WTC11 (cell line): ENCODE results near the gene SAYSD1. TPM values are rescaled to one million over a fixed set of nuclear protein-coding genes. Genes with fewer than 3 reads are reported as not detected.

Experiments
- ATAC-seq: fragments of 200-7000 bp; cut with Tn5 transposase; 2 replicates; pipeline ENCODE4 v1.10.0; 2021; ENCODE audit warnings: mild to moderate bottlenecking, moderate library complexity
- CTCF ChIA-PET: fragments of 300-600 bp; sonication (Branson Sonifier 250); formaldehyde crosslinking; loops from one replicate; lab custom pipeline; 2021; ENCODE audit warnings: antibody characterized with exemption; lab: Charles Lee
- POLR2A ChIA-PET: fragments of 350-600 bp; sonication (Branson Sonifier 250); formaldehyde crosslinking; loops from one replicate; lab custom pipeline; 2021; ENCODE audit warnings: antibody characterized with exemption; lab: Charles Lee
- DNase-seq: peaks from one replicate; pipeline ENCODE4 v3.0.0; 2021; ENCODE audit warnings: low spot score
- H3K27ac Mint-ChIP-seq: 2 replicates; pipeline ENCODE4 v1.8.0; 2021; ENCODE audit warnings: mixed read lengths
- H3K27me3 Mint-ChIP-seq: 2 replicates; pipeline ENCODE4 v1.8.0; 2021; ENCODE audit warnings: low read depth, mild to moderate bottlenecking, moderate library complexity, mixed read lengths
- H3K36me3 Mint-ChIP-seq: 2 replicates; pipeline ENCODE4 v1.8.0; 2021; ENCODE audit warnings: mixed read lengths
- H3K4me1 Mint-ChIP-seq: 2 replicates; pipeline ENCODE4 v1.8.0; 2022; ENCODE audit warnings: mixed read lengths
- H3K4me3 Mint-ChIP-seq: 2 replicates; pipeline ENCODE4 v1.8.0; 2021; ENCODE audit warnings: mild to moderate bottlenecking, moderate library complexity, mixed read lengths
- H3K9me3 Mint-ChIP-seq: 2 replicates; pipeline ENCODE4 v1.8.0; 2021; ENCODE audit warnings: mixed read lengths
- AFF4 ChIP-seq: sonication (generic); formaldehyde crosslinking; IDR thresholded peaks from 2 replicates; pipeline ENCODE4 v1.8.1; 2023; ENCODE audit warnings: mild to moderate bottlenecking, missing genetic modification reagents, borderline replicate concordance
- E2F1 ChIP-seq: sonication (generic); formaldehyde crosslinking; IDR thresholded peaks from 2 replicates; pipeline ENCODE4 v1.8.0; 2022; ENCODE audit warnings: mild to moderate bottlenecking, missing genetic modification reagents
- E2F5 ChIP-seq: sonication (generic); formaldehyde crosslinking; IDR thresholded peaks from 2 replicates; pipeline ENCODE4 v1.8.1; 2022; ENCODE audit warnings: mild to moderate bottlenecking, moderate library complexity, missing genetic modification reagents
- GRHL2 ChIP-seq: fragments of 250-450 bp; sonication (Bioruptor Pico); IDR thresholded peaks from 2 replicates; pipeline ENCODE4 v1.8.0; 2022; ENCODE audit warnings: mild to moderate bottlenecking, moderate library complexity; ENCODE audit not compliant: insufficient replicate concordance, severe bottlenecking
- HMGA2 ChIP-seq: fragments of 250-450 bp; sonication (Bioruptor Pico); IDR thresholded peaks from 2 replicates; pipeline ENCODE4 v1.4.0; 2021; ENCODE audit warnings: mild to moderate bottlenecking, moderate library complexity
- PREB ChIP-seq: sonication (generic); formaldehyde crosslinking; IDR thresholded peaks from 2 replicates; pipeline ENCODE4 v1.8.1; 2022; ENCODE audit warnings: mild to moderate bottlenecking, missing genetic modification reagents, moderate library complexity, borderline replicate concordance
- USF2 ChIP-seq: sonication (generic); formaldehyde crosslinking; IDR thresholded peaks from 2 replicates; pipeline ENCODE4 v1.8.1; 2023; ENCODE audit warnings: mild to moderate bottlenecking, missing genetic modification reagents, moderate library complexity
- ZMAT4 ChIP-seq: fragments of 250-450 bp; sonication (Bioruptor Pico); IDR thresholded peaks from 2 replicates; pipeline ENCODE4 v1.9.0; 2021; ENCODE audit warnings: mild to moderate bottlenecking
- ZNF281 ChIP-seq: sonication (generic); formaldehyde crosslinking; IDR thresholded peaks from 2 replicates; pipeline ENCODE4 v1.8.0; 2023; ENCODE audit warnings: mild to moderate bottlenecking, missing genetic modification reagents
- ZNF396 ChIP-seq: fragments of 250-450 bp; sonication (Bioruptor Pico); IDR thresholded peaks from 2 replicates; pipeline ENCODE4 v1.8.0; 2021; ENCODE audit warnings: mild to moderate bottlenecking, moderate library complexity, borderline replicate concordance
- ZNF512 ChIP-seq: sonication (generic); formaldehyde crosslinking; IDR thresholded peaks from 2 replicates; pipeline ENCODE4 v1.8.1; 2022; ENCODE audit warnings: missing genetic modification reagents, borderline replicate concordance
- total RNA-seq: library from RNA; stranded (reverse); gene quantifications from 3 replicates; pipeline ENCODE4 v1.2.3, GENCODE V29; 2021

SAYSD1 gene
- total RNA-seq, 1 experiment from 2014 or later = 7.4 TPM

GRCh38 chr6:39154705-39155104, 39.7 kb upstream of the SAYSD1 start:
- H3K4me3 Mint-ChIP-seq = no peak overlapping the region
- CTCF ChIA-PET = no interaction called here
- peaks cover 6% of the 10 kb centered on the region for H3K4me1 Mint-ChIP-seq
- H3K9me3 Mint-ChIP-seq = peaks cover 4% of the 10 kb centered on the region
- H3K27ac Mint-ChIP-seq = no peak overlapping the region
- H3K27me3 Mint-ChIP-seq = no peaks in the 10 kb centered on the region; the same call in 1 of the 2 replicates
- TF ChIP-seq ZNF396 (no peak), E2F5 (no peak), ZNF512 (CRISPR knock-in tag) (no peak), ZMAT4 (CRISPR knock-in tag) (no peak), GRHL2 (no peak), USF2 (CRISPR knock-in tag) (no peak), PREB (CRISPR knock-in tag) (no peak), HMGA2 (CRISPR knock-in tag) (no peak), ZNF281 (CRISPR knock-in tag) (no peak), AFF4 (CRISPR knock-in tag) (no peak), E2F1 (CRISPR knock-in tag) (no peak)
- no peak for DNase-seq
- H3K36me3 Mint-ChIP-seq = peaks cover 7% of the 10 kb centered on the region
- no peak for ATAC-seq
- POLR2A ChIA-PET = no interaction called here
